Cortex of kidney (tissue), 1 donor: ENCODE measurements around the gene ADAMTSL5.
"Not testable (repeated sequence)": the region's sequence is repeated elsewhere in the genome, so short reads cannot be mapped to it uniquely, and the experiment has no call there.

Source experiments
- DNase-seq: peaks from one replicate; lab custom pipeline; 2025; lab: John Stamatoyannopoulos, UW

Gene ADAMTSL5

DNA sequence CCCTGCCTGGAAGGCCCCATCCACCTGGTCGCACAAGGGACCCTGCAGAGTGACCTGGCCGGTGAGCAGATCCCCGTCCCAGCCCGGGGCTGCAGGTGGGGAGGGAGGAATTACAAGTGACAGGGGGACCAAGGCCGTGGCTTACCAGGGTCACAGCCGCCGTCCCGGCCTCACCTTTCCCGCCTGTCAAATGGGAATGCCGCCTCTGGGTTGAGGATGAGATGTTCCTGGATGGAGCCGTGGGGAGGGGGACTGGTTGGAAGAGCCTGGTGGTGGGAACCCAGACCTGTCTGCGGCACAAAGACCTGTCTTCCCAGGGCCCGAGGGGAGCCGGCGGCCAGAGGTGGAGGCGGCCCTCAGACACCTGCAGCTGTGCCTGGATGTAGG is 16.6 kb upstream of the ADAMTSL5 start:
- DNase-seq: no peak

DNA sequence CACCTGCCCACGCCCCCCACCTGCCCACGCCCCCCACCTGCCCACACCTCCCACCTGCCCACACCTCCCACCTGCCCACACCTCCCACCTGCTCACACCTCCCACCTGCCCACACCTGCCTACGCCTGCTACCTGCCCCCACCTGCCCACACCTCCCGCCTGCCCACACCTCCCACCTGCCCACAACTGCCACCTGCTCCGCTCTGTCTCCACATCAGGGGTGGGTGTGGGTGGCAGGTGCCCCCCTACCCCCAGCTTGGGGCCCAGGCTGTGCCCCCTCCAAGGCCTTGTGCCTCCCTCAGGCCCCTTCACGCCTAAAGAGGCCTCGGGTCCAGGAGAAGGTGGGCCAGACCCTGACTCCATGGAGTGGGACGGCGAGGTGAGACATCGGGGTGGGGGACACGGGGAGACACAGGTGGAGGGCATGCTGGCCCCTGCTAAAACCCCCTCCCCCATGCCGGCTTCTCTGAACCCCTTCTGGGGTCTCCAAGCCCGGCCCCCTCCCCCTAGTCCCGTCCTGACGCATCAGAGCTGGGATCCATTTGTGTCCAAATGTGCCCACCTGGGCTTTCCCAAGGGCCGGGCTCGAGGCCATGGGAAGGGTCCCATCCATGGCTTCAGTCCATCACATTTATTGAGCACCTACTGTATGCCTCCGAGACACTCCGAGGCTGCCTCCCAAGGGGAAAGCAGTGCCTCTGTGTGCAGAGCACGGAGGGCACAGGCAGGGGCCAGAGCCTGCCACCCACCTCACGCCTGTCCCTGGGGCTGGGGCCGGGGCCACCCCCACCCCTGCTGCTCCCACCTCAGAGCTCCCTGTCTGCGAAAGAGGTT is 16.0 kb upstream of the ADAMTSL5 start:
- no peak for DNase-seq

DNA sequence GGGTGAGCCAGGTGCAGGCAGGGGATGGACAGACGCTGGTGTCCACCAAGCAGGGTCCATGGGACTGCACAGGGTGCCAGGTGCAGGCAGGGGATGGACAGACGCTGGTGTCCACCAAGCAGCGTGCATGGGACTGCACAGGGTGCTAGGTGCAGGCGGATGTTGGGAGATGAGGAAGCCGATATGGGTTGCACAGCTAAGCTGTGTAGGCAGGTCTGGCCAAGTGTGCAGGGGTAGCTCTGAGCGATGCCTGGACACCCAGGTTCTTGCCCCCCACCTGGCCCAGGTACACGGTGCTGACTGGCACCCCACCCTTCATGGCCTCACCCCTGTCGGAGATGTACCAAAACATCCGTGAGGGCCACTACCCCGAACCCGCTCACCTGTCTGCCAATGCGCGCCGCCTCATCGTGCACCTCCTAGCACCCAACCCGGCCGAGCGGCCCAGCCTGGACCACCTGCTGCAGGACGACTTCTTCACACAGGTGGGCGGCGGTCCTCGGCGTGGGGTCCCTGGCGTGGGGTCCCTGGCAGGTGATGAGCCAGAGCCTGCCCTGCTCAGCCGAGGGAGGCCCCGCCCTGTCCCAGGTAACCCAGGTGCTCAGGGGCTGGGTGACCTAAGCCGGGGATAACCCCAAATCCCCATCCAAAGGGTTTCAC is 15.0 kb upstream of the ADAMTSL5 start:
- DNase-seq: no peak

DNA sequence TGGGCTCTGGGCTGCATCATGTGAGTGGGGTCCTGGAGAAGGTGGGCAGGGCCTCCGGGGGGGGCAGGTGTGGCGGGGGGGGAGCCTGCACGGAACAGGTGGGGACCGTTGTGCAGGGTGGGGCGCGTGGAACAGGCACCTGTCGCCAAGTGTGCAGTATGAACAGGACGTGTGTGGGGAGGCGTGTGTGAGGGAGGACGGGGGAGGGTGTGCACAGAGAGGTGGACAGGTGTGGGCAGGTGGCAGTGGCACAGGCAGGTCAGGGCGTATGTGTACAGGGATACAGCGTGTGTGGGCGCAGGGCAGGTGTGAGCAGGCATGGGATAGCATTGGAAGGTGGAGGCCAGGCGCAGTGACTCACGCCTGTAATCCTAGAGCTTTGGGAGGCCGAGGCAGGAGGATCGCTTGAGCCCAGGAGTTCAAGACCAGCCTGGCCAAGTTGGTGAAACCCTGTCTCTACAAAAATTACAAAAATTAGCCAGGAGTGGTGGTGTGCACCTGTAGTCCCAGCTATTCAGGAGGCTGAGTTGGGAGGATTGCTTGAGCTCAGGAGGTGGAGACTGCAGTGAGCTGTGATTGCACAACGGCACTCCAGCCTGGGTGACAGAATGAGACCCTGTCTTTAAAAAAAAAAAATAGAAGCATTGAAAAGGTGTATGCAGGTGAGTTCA is 14.3 kb upstream of the ADAMTSL5 start:
- DNase-seq: no peak

DNA sequence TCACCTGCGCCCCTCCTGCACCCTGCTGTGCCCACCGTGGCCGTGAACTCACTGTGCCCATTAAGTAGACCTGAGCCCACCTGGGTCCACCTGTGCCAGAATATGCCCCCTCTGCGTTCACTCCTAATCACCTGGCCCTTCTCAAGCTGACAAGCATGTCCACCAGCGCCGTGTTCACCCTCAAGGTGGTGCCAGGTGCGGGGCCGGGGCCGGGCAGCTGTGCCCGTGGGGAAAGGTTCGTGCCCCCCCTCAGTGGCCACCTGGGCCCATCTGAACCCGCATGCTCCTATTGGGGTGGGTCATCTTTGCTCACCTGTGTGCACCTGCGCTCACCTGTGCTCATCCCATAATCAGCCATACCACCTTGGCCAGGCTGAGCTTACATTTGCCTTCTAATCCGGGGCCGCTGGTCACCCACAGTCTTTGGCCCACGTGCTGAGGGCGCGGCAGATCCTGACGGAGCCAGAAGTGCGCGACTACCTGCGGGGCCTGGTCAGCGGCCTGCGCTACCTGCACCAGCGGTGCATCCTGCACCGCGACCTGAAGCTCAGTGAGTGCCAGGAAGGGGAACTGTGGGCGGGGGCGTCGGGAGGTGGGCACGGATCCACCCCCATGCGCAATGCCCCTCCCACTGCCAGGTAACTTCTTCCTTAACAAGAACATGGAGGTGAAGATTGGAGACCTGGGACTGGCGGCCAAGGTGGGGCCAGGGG is 13.4 kb upstream of the ADAMTSL5 start:
- no peak for DNase-seq

DNA sequence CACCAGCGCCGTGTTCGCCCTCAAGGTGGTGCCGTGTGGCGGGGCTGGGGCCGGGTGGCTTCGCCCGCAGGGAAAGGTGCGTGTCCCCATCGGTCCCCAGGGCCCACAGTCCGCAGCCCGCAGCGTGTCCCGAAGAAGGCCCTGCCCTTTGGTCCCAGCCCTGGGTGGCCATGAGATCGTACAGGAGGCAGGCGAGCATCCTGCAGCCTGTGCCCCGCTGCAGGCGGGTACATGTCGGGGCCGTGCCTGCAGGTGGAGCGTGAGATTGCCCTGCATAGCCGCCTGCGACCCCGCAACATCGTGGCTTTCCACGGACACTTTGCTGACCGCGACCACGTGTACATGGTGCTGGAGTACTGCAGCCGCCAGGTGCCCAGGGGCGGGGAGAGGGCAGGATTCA is 12.5 kb upstream of the ADAMTSL5 start:
- no peak for DNase-seq

DNA sequence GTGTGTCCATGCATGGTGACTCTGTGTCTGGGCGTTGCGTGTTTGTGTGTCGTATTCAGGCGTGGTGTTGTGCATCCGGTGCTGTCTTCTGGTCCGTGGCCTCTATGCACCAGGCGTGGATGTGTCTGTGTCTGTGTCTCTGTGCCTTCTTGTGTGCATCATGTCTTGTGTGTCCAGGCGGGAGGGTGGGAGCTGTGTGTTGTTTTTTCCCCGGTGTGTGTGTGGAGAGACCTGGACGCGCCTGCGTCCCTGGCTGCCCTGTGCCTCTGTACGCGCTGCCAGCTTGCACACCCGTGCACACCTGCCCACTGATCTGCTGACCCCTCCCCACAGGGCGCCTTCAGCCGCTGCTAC is 12.1 kb upstream of the ADAMTSL5 start:
- DNase-seq: no peak

DNA sequence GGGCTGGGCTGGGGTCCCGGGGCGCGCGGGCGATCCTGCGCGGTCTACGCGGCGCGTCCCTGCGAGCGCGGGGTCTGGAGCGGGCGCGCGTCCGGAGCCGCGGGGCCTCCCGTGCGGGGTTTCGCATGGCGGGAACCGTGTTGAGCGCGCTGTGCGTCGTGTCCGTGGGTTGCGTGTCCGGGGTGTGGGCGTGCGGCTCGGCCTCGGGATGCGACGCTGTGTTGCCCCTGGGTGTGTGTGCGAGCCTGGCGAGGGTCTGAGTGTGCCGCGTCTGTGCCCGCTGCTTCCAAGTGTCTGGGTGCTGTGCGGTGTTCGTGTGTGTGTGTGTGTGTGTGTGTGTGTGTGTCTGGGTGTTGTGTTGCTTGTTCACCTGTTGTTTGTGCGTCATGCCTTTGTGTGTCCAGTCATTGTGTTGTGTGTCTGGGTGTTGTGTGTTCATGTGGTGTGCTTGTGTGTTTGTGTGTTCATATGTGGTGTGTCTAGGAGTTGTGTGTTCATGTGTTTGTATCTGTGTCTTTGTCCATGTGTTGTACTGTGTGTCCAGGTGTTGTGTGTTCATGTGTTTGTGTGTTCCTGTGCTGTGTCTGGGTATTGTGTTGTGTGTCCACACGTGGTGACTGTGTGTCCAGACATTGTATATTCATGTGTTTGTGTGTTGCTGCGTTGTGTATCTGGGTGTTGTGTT is 11.6 kb upstream of the ADAMTSL5 start:
- no peak for DNase-seq

DNA sequence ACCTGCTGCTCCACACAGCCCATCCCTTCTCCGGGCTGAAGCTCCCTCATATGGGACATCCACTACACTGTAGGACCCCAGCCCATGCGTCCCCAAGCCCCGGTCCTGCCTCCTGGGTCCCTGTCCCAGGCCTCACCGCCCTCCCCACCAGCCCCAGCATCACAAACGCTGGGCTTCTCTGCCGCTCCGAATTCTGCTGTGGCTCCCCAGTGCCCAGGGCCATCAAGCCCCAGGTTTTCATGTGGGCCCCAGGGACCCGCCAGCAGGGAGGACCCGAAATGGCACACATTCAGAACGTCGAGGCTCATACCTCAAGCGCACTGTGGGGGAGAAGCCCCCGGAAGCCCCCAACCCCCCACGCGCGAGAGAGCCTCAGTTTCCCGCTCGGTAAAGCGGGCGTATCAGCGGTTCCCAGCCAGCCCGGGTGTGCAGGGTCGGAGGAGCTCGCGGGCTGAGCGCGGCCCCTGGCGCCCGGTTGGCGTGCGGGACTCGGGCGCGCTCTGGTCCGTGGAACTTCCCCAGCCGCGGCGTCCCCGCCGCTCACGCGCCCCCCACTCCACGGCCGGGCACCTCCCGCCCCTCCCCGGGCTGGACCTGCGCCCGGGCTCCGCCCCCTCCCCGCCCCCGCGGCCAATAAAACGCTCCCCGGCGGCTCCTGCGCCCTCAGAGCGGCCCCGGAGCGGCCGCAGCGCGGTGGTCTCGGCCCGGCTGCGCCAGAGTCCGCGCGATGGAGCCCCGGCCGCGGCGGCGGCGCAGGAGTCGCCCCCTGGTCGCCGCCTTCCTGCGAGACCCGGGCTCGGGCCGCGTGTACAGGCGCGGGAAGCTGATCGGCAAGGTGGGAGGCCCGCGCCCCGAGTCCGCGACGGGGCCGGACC is 10.8 kb upstream of the ADAMTSL5 start, which contains the start of gene PLK5:
Gene PLK5, plus strand, starts transcription at position 666 of the 875 bp plus-strand sequence. CDS start 2,920 bp downstream, outside the sequence.
- no peak for DNase-seq

DNA sequence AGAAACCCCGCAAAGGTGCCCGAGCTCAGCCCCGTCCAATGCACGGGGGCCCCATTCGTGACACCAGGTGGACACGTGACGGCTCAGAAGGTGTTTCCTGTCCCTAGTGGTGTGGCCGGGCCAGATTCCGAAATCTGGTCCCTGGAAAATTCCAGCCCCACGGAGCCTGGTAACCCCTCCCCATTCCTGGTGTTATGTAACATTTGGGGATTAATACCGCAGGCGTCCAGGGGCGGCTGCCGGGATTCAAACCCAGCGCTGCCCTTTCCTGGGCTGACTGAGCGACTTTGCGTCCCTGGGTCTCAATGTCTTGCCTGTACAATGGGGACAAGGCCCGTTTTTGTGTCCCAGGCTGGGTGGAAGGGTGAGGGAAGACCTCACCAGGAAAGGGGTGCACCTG is 10.0 kb upstream of the ADAMTSL5 start:
- no peak for DNase-seq

DNA sequence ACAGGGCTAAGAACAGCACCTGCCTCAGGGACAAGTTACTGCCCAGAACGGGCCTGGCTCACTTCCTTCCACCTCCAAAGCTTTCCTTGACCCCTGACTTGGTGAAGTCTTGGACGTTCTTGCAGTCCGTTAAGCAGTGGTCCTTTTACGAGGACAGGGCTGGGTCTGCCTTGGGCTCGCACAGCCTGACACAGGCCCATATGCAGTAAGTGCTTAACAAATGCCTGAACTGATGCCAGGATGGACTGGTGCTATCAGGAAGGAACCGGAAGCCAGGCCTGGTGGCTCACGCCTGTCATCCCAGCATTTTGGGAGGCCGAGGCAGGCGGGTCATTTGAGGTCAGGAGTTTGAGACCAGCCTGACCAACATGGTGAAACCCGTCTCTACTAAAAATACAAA is 9.2 kb upstream of the ADAMTSL5 start:
- DNase-seq: no peak

DNA sequence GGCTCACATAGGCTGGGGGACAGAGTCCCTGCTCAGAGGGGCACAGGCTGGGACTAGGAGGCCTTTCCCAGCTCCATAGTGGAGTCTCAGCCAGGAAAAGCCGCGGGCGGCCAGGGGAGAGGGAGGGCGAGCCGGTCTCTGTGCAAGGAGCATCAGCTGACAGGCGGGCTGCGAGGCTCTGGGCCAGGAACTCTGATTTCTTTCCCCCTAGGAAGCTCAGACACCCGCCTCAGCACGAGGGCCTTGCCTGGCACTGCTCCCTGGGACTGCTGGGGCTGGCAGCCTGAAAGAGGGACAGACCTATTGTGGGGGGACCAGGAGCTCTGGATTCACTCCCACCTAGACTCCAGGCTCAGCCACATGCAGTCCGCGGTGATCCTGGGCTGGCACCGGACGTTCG is 8.8 kb upstream of the ADAMTSL5 start:
- no peak for DNase-seq

DNA sequence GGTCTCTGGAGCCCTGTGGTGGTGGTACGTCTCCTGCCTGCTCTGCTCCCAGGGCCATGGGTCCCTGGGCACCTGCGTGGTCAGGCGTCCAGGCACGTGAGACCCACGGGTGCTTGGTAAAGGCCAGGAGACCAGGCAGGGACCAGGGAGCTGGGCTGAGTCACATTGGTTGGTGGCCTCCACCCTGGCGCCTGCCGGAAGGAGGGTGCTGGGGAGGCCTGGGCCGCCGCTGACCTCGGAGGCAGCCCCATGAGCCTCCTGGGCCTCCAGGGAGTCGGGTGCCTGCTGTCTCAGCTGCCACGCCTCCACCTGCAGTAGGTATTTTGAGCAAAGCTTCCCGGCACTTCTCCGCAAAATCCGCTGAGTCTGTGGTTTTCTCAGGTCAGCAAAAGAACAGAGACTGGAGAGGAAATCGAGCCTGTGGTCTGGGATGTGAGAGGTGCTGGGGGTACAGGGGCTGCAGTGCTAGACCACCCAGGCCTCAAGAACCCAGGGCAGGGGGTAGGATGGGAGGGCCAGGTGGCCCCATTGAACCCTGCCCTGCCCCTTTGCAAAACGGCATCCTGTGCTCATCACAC is 7.5 kb upstream of the ADAMTSL5 start:
- DNase-seq: no peak

DNA sequence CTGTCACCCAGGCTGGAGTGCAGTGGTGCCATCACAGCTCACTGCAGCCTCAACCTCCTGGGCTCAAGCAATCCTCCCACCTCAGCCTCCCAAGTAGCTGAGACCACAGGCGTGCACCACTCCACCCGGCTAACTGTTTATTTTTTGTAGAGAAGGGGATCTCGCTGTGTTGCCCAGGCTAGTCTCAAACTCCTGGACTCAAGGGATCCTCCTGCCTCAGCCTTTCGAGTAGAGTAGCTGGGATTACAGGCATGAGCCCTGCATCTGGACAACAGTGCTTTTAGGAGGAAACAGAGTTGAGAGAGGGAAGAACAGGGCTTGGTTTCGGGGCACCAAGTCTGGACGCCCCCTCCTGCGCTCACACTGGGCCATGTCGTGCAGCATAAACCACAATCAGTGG is 7.0 kb upstream of the ADAMTSL5 start:
- not testable (repeated sequence) for DNase-seq

DNA sequence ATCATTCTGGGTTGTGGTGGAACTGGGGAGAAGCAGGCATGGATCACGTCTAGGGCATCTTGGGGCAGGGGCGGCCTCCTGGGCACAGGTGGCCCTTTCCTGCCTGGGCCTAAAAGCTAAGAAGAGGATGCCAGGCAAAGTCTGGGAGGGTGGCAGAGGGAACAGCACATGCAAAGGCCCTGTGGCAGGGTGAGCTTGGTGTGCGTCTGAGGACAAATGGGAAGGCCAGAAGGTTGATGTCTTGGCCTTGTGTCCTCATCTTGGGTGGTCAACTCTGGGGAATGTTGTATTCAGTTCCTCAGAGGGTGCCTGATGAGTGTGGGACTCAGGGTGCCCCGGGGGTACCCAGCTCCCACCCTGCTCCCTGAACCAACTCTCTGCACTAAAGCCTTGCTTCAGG is 5.7 kb upstream of the ADAMTSL5 start:
- no peak for DNase-seq

DNA sequence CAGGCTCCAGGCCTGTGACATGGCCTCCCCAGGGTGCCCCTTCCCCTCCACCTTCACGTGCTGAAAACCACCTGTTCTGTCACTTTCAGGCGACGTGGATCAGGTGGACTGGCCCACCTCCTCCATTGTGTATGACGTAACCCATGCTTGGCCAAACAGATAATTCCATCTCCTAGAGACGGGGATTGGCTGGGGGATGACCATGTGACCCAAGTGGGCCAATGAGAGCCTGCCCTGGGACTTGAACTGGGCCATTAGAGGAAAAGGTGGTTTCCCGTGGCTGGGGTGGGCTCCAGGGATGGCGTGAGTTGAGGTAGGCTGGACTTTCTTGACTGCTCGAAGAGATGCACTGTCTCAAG is 3.6 kb upstream of the ADAMTSL5 start:
- DNase-seq: no peak

DNA sequence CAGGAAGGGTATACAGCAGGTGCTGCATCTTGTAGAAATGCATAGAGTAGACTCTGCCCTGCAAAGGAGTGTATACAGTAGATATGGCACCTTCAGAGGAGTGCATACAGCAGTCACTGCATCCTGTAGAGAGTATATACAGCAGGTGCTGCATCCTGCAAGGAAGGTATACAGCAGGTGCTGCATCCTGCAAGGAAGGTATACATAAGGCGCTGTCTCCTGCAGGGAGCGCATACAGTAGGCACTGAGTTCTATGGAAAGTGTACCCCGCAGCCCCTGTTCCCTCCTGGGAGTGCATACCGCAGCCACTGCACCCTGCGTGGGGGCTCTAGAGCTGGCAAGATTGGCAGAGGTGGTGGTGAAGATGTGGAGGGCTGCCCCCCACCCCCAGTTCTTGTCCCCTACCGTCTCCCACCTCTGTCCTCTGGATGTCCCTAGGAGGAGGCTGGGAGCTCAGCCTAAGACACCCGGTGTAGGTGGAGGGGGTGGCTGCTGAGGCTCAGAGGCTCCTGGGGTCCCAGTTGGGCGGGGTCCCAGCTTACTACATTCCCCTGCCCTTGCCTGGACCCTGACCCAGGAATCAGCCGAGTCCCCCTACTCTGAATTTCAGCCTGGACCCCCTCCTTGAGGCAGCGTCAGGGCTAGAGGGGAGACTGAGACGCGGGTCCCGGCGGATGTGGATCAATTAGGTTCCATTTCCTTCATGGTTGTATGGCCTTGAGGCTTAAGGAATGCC is 2.3 kb upstream of the ADAMTSL5 start:
- no peak for DNase-seq

DNA sequence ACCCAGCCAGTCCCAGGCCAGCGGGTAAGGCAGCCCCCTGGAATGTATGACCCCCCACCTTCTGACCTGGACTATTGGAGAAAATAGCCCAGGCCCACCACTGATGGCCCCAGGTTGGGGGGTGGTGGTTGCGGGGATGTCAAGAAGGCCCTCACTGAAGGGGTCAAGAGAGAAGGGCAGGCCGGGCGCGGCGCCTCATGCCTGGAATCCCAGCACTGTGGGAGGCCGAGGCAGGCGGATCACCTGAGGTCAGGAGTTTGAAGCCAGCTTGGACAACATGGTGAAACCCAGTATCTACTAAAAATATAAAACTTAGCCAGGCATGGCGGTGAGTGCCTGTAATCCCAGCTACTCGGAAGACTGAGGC is 1.5 kb upstream of the ADAMTSL5 start:
- DNase-seq: no peak

DNA sequence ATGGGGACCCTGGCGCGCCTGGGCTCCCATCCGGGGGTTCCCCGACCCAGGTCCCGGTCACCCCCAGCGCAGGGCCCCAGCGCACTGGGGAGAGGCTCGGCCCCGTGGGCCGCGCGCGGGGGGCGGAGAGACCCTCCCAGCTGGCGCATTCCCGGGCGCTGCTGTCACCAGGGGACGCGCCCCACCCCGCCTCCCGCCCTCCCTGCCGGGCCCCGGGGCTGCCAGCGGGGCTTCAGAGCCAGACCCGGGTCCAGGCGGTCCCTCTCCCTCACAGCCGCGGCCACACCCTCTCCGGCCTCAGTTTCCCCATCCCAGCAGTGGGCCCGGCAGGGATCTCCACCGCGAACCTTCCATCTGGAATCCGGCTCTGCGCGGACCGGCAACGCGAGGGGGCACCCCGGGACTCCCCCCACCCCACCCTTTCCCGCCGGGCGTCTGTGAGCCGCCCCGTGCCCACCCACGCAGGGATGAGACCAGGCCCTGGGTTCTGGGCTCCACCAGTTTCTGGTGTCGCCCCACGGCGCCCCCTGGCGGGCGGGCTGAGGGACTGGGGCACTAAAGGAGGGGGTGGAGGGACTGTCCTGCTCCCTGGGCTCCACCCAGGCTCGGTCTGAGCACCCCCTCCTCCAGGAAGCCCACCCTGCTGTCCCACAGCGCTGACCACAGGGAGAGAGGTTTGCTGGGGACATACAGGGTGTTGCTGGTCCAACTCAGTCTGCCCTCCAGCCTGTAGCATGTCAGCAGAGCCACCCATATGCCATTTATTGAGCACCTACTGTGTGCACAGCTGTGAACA is 878 bp upstream of the ADAMTSL5 start:
- DNase-seq: no peak
